Gastroesophageal sphincter (tissue), 3 donors: ENCODE measurements around the gene WSCD2.

Experiments used
- POLR2A ChIP-seq, 2 donors: fragments of 450-650 bp; IDR thresholded peaks; one replicate each; pipeline ENCODE4 v1.6.1; 2017; ENCODE audit warnings: antibody characterized with exemption in 2 of 2, mild to moderate bottlenecking in 2 of 2, moderate library complexity in 1 of 2
- POLR2AphosphoS5 ChIP-seq: sonication (generic); formaldehyde crosslinking; IDR thresholded peaks from one replicate; pipeline ENCODE4 v1.6.1; 2017; ENCODE audit warnings: antibody characterized with exemption
- TF ChIP-seq, protein P1 (sequence below), 4 experiments: fragments of 200-600 bp in 2 of 4; fragments of 450-650 bp in 2 of 4; sonication (generic) in 1 of 4; IDR thresholded peaks; one replicate each; pipeline ENCODE4 v1.5.1; 2017 to 2019; ENCODE audit warnings: antibody characterized with exemption in 4 of 4, mild to moderate bottlenecking in 2 of 4, moderate library complexity in 2 of 4

DNA sequence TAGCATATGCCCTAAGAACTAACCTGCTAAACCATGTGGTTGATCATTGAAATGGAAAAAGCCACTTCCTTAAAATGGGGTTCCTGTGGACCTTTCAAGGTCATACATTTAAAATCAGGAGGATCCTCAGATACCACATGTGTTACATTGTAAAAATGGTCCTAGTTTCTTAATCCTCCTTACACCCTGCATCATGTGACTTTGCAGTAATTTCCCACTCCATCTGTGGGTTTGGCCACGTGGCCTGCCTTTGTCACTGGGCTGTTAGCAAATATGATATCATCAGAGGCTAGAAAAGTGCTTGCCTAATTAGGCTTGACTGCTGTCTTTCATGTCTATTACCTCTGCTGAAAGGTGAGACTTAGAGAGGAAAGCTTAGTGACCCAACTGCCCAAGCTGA is 139.3 kb downstream of the WSCD2 start:
- TF ChIP-seq POLR2A (IDR thresholded peaks at IDR 0.05) = no peak
- TF ChIP-seq, protein P1, sequence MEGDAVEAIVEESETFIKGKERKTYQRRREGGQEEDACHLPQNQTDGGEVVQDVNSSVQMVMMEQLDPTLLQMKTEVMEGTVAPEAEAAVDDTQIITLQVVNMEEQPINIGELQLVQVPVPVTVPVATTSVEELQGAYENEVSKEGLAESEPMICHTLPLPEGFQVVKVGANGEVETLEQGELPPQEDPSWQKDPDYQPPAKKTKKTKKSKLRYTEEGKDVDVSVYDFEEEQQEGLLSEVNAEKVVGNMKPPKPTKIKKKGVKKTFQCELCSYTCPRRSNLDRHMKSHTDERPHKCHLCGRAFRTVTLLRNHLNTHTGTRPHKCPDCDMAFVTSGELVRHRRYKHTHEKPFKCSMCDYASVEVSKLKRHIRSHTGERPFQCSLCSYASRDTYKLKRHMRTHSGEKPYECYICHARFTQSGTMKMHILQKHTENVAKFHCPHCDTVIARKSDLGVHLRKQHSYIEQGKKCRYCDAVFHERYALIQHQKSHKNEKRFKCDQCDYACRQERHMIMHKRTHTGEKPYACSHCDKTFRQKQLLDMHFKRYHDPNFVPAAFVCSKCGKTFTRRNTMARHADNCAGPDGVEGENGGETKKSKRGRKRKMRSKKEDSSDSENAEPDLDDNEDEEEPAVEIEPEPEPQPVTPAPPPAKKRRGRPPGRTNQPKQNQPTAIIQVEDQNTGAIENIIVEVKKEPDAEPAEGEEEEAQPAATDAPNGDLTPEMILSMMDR (IDR thresholded peaks at IDR 0.05) = no peak
- TF ChIP-seq POLR2AphosphoS5 = no peak
